HG03520 (cell line): ENCODE results near the gene OTULIN.

Experiments
- ATAC-seq: cut with Tn5 transposase; IDR thresholded peaks from one replicate; pipeline ENCODE4 v1.9.1; 2021; ENCODE audit warnings: mild to moderate bottlenecking, moderate library complexity; ENCODE audit not compliant: unreplicated experiment

Gene OTULIN

DNA sequence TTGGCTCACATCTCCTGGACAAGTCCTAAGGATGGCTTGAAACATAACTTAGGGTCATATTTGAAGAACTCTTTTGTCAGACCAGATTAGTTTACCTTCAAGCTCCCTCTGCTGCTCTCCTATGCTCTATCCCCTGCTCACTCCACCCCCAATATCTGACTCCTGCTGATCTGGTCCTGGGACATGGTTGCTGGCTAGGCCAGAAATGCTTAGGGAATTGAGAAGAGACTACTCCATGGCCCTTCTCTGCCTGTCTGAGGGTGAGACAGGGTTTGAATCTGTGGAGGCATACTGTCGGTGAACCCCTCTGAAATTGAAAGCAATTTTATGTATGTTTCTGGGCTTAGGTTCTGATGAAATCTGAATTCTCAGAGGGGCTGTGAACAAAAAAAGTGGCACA lies 3.3 kb downstream of the OTULIN start:
- ATAC-seq = no peak

DNA sequence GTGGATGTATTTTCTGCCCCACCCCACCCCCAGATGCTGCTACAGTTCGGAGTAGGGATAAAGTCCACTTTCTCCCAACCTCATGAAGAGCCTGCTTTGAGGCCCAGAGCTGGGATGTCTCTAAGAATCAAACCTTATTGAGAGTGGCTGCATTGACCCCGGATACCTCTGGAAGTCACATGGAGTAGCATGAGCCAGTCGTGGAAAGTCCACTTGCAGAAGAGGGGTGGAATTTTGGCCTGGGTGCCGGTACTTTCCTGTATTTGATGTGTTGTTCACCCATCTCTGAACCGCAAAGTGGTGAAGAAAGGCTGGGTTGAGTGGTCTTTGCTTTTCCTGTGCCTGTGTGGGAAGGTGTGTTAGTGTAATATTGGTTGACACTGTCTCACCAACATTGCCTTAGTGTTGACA lies 3.7 kb downstream of the OTULIN start:
- ATAC-seq = no peak

DNA sequence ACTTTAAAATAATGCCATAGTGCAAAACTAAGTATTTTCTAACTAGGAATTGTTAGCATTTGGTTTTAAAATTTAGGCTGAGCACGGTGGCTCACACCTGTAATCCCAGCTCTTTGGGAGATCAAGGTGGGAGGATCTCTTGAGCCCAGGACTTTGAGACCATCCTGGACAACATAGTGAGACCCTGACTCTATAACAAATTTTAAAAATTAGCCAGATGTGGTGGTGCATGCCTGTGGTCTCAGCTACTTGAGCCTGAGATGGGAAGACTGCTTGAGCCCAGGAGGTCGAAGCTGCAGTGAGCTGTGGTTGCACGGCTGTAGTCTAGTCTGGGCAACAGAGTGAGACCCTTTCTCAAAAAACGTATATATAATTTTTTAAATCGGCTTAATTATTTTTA lies 4.9 kb downstream of the OTULIN start:
- ATAC-seq = no peak

DNA sequence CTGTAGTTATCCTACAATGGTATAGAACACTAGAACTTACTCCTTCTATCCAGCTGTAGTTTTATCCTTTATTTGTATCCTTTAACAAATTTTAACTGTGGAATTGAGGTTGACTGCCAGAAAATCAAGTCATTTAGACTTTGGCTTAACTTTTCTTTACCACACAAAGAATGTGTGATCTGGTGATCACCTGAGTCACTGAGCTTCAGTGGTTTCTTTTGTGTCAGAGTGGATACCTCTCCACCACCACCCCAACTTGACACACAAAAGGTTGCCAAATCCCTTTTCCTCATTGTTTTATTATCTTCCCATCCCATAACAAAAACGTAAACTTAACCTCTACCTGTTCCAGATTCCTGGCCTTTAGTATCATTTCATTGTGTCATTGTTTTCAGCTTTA lies 5.5 kb downstream of the OTULIN start:
- ATAC-seq = no peak

DNA sequence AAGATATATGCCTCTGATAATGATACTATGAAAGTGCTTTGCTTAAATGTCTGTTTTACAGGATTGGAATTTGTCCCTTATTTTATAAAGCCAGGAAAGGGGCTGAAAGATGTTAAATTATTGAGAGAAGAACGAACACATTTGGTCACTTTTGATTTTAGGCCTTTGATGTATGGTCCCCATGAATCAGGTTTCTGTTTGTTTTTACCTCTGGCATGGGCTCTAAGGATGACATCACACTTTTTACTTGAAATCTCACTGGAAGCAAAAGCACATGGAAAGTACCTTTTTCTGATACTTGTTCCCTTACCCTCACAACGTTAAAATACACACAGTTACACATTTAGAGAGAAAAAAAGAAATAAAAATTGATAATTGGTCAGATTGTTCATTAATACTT lies 6.9 kb downstream of the OTULIN start:
- no peak for ATAC-seq

DNA sequence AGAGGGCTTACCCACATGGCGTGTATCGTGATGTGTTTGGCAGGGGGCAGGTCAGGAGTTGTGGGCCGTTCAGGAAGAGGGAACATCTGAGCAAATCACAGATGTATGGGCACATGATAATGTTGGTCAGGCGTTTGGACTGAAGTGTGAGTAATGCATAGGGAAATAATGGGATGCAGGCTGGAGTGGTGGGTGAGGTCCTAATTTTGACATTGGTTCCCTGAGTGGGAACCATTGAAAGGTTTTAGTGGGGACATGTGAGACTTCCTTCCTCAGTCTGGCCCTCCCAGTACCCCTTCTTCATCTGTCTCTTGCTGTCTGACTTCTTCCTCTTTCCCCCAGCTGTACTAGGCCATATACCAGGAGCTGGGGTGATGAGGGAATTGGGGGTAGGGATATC lies 7.6 kb downstream of the OTULIN start:
- no peak for ATAC-seq

DNA sequence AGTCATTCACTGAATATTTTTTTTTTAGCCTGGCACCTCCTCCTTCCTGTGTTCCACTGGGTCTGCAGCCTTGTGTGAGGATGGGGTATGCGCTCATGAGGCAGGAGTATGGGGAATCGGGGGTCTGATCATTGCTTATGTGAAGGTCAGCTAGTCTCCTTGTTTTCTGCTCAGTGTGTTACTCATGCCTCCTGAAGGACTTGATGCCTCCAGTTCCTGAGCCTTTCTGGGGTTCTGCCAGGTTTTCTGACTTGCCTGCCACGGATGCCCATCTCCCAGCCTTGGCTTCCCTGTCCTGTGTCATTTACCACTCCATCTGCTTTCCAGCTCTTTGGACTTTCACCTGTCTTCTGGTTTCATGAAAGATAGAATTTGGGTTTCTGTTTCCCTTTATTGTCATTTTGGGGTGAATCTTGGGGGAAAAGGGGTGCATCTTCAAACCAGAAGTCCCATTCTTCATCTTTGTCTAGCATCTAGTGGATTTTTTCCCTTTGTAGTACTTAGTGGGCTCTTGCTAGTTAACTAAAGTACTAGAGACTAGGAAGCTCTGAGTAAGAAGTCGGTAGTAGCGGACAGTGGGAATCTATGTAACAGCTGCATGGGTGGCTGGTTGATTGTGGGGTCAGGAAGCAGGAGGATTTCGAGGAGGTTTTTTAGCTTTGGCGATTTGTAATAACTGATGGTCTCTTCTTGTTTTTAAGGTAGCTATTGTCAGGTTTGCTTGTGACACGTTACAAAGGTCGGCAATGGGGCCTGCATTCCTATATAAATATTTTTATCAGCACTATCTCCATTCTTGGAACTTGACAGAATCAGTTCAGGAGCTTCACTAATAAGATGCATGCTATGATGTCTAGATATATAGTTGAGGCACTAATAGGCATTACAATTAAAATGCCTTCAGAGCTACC lies 8.2 kb downstream of the OTULIN start:
- no peak for ATAC-seq

DNA sequence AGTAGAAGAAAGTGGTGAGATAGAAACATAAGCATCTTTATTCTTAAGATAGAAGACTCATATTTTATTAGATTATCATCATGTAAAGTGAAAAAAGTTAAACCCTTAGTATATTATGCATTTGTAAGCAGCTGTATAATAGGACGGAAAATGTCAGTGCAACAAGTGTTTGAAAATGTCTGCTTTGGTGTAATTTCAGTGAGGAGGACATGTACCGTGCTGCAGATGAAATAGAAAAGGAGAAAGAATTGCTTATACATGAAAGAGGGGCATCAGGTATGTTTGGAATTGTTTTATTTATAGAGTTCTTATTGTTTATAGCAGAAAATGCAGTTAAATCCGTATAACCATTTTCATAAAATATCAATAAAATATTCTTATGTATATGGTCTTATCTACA lies 8.9 kb downstream of the OTULIN start:
- no peak for ATAC-seq

DNA sequence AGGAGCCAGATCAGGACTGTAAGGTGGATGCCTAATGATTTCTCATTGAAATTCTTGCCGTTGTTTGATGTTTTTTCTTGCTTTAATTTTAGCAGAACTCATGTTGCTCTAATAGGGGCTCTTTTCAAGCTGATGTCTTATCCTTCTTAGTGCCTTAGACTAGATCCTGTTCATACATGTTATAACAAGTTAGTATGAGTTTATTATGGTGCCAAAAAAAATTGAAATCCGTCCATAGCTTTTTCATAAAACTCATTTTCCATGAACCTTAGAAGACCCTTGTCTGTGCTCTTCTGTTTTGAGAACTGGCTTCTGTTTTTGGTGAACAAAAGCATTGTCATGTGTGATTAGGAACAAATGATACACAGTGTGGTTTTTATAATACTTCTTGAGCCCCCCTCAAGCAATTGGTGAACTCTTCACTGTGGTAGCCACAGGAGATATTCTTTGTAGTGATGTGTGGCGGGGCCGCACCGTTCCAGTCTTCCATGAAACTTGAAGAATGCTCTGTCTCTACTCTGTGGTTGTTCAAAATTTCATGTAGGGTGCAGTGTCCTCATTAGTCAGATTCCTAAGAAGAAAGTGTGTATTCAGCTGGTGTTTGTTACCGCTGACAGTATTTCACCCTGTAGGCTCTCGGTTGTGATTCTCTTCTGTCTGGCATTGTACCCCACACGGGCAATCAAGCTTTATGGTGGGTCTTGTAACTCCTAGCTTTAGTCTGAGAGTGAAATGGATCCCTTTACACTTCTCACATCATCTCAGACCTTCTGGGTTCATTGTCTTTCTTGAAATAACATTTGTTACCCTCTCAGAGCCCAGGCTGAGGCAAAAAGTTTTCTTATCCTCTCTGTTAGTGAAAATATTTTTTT lies 10.7 kb downstream of the OTULIN start:
- no peak for ATAC-seq

DNA sequence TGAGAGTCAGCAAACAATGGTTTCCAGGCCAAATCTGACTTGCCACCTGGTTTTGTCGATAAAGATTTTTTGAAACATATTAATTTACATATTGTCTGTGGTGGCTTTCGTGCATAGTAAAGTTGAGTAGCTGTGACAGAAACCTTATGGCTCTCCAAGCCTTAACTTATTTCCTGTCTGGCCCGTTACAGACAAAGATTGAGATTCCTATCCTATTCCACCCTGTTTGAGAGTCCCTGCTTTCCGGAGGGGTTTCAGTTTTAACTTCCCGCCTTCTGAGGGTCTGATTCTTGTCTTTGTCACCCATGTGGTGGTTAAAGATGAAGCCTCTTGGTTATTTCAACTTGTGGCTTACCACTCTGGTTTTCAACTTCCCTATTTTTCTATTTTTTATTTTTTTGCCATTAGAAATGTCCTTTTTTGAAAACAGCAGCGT lies 11.4 kb downstream of the OTULIN start:
- ATAC-seq = peak; percentile 37

DNA sequence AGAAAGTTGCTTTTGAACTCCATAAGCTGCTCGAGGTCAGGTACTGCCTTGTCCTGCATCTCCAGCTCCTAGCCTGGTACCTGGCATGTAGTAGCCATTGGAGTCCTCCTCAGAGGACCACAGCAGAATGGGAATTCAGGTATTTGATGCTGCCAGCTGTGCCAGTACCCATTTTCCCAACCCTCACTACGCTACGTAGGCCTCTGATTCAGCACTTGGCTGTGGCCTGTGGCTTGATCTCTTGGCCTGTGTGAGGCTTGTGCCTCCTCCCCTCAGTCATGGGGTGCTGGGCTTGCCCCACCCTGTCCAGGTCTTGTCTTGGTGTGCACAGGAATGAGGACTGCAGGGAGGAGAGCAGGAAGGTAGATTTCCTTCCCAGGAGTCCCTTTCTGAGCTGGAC lies 11.8 kb downstream of the OTULIN start:
- peak; percentile 33 for ATAC-seq

DNA sequence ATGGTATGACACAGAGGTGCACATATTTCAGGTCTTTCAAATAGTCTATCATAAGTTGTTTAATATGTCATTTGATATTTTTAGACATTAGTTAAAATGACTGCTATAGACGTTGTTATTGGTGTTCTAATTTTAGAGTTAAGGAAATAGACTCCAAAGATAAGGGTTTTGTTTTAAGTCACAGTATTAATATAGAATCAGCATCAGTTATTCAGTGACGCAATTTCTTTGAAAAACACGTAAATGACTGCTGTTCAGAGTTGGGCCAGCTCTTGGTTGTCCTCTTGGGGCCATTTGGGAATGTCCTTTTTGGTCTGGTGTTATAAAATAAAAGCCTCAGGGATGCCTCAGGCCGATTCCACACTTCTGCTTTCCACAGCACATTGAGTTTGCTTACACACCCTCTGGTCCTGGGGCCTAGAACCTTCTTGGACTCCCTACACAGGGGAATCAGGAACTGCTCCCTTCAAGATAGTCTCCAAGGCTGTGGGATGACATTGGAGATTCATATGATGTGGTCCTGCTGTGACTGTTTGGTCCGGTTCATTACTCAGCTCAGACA lies 14.3 kb downstream of the OTULIN start:
- no peak for ATAC-seq

DNA sequence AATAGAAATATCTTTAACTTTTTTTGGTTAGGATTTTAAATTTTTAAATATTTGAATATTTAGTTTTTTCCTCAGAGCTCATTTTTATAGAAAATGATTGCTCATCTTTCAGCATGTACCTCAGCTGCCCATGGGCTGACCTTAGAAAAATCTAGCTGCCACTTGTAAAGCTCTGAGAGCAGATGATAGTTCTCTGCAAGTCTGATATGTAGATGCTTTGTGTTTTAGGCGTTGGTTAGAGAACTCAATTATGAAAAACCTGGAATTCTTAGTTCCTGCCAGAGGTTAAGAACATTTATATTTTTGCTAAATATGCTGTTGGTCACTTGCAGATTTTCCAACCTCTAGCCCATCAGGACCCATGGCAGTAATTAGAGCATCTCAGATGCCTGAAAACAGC lies 15.1 kb downstream of the OTULIN start:
- no peak for ATAC-seq

DNA sequence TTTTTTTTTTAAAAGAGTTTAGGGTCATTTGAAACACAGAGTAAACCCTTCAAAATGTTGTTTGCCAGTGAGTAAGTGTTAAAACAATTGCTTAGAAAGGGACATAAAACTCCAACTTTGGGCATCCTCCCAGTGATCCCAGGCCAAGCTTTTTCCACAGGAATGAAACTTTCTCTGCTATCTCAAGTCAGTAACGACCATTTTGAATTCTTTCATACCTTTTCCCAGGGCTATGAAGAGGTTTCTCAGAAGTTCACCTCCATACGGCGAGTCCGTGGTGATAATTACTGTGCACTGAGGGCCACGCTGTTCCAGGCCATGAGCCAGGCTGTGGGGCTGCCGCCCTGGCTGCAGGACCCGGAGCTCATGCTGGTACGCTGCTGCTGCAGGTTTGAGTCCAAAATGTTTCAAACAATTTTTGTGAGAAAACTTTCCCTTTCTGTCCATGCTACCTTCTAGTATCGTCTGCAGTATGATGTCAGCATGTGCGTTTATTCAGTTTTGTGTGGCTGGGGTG lies 16.8 kb downstream of the OTULIN start:
- no peak for ATAC-seq

DNA sequence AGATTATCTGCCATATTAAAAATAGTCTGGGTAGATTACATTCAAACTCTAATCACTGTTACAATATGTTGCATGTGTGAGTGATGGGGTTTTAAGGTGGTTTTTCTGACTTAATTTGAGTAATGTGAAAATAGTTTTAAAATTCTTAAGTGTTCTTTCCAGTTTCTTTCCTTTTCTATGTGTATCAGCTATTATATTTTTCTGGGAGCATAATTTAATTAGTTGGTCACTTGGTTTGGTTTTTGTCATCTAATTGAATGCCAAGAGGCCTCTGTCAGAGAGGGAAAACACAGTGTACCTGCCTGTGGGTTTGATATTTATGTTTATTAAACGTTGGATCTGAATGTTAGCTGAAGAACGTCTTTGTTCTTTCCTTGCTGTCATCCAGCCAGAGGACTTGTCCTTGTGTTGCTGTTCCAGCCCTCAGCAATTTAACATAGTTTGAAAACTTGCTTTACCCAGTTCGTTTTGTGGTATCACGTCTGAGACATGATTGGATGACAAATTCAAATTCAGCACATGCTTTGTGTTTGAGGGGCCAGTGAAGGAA lies 19.5 kb downstream of the OTULIN start:
- ATAC-seq = no peak

DNA sequence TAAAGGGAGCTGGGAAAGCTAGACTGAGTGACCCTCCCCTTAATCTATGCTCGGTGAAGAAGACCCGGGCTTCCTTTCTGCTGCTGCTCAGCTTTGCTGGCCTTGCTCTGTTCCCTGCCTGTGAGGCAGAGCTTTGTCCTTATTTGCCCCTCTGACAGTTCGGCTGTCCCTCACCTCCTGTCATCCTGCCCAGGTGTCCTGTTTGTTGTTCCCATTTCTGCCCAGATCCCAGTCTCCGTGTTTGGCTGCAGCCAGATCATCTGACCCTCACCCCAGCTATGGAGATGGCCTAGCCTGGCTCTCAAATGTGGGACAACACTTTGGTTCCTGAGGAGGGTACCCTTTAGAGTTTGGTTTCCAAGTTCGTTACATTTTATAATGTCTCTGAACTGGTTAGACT lies 20.2 kb downstream of the OTULIN start:
- no peak for ATAC-seq

DNA sequence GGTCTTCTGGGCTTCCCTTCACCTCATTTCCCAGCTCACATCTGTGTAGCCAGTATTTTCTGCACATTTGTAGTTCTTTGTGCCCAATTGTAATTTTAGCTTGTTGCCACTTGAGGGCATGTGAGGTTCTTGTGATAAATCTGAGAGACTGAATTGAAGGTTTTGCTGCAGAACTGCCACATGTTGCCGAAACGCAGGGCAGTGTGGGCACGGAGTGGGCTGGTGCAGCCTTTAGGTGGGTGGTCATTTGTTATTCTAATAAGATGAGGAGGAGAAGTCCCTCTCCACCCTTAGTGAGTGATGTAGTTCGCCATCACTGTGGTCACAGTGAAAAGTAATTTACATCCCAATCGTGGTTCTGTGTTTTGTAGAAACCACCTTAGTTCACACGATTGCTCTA lies 21.2 kb downstream of the OTULIN start:
- peak; percentile 76 for ATAC-seq

DNA sequence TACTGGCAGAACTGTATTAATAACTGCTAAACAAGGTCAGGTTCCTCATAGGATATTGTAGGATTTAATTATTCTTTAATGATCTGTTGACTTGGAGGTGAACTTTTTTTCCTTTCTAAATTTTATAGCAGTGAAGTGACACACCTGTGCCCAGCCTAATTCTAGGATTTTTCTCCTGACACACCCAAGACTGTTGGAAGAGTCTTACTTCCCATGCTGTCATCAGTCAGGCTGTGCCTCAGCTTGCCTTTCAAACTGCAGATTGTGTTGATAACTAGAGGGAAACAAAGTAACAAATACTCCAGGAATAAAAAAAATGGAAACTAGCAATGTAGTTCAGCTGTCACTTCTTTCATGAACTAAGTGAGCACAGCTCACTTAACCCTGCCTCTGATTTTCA lies 22.0 kb downstream of the OTULIN start:
- ATAC-seq = no peak

DNA sequence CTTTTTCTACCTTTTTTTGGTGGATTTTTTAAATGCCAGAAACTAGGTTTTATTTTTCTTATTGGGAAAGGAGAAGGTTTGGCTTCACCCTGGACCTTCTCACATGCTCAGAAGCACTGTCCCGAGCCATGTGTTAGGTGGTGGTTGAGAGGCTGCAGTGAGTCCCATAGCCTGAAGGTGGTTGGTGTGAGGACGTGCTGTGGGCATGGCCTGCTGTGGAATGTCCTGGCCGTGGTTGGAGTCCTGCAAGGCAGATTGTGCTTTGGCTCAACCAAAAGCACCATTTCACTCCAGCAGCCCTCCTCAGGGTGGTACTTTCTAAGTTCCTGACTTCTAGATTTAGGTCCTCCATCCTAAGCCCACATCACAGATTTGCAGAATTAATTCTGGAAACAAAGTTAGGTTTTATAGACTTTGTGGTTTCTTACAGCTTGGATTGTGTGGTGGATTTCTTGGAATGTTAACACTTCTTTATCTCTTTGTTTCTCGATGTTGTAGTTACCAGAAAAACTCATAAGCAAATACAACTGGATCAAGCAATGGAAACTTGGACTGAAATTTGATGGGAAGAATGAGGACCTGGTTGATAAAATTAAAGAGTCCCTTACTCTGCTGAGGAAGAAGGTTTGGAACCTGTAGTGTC lies 22.6 kb downstream of the OTULIN start:
- no peak for ATAC-seq

DNA sequence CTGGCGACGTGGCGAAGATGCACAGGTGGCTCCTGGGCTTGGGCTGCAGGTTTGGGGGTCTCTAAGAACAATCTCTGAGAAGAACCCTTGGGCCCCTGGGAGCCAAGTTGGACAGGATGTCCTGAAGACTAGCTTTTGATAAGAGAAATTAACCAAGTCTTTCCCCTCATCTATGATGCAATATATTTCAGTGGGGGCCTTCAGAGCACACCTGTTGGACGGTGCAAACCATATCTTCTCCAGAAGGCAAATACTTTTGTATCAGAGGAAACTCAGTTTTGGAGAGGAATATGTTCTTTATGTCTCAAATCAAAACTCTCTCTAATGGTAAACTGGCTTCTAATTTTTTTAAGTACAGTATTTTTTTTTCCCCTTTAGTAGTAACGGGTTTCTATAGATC lies 28.6 kb downstream of the OTULIN start:
- ATAC-seq = no peak

DNA sequence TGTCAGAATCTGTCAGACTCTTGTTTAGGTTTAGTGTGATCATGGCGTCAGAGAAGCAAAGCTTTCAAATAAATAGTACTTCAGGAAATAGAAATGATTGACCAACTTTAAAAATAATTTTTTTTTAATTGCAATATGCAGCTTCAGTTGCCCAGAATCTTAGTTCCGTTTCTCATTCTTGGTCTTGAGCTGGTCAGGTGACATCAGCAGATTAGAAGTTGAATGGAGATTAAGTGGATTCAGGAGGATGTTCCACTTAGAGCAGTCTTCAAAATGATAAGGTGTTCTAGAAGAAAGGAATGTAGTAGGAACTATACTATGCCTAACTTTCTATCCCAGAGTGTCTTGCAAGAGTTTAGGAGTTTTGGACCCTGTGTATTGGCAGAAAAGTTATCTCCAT lies 30.6 kb downstream of the OTULIN start:
- no peak for ATAC-seq
